Keratinocyte (primary cell): ENCODE data around the gene ITGA6.

Source experiments
- EZH2 ChIP-seq: IDR thresholded peaks from one replicate; pipeline ENCODE4 v1.6.1; 2012; ENCODE audit warnings: inconsistent platforms, mild to moderate bottlenecking, low read length, moderate library complexity
- TF ChIP-seq, protein P1 (sequence below), 3 experiments: IDR thresholded peaks in 1 of 3; conservative IDR thresholded peaks in 1 of 3; optimal IDR thresholded peaks in 1 of 3; 2 replicates in 2 of 3; 3 replicates in 1 of 3; pipeline versions ENCODE3 to v1.5.1; 2011; ENCODE audit warnings: low read length in 3 of 3, mild to moderate bottlenecking in 3 of 3, moderate library complexity in 2 of 3, control low read depth in 1 of 3, inconsistent platforms in 1 of 3; ENCODE audit not compliant: insufficient read depth in 2 of 3; ENCODE audit errors: extremely low read depth in 1 of 3

GRCh38 chr2:172448544-172449267 is 21.3 kb downstream of the ITGA6 start:
- TF ChIP-seq EZH2, result no peak
- TF ChIP-seq, protein P1, sequence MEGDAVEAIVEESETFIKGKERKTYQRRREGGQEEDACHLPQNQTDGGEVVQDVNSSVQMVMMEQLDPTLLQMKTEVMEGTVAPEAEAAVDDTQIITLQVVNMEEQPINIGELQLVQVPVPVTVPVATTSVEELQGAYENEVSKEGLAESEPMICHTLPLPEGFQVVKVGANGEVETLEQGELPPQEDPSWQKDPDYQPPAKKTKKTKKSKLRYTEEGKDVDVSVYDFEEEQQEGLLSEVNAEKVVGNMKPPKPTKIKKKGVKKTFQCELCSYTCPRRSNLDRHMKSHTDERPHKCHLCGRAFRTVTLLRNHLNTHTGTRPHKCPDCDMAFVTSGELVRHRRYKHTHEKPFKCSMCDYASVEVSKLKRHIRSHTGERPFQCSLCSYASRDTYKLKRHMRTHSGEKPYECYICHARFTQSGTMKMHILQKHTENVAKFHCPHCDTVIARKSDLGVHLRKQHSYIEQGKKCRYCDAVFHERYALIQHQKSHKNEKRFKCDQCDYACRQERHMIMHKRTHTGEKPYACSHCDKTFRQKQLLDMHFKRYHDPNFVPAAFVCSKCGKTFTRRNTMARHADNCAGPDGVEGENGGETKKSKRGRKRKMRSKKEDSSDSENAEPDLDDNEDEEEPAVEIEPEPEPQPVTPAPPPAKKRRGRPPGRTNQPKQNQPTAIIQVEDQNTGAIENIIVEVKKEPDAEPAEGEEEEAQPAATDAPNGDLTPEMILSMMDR (optimal IDR thresholded peaks at IDR 0.05 in 1 of 3, IDR thresholded peaks at IDR 0.05 in 1 of 3, conservative IDR thresholded peaks at IDR 0.05 in 1 of 3; ENCODE audit: extremely low read depth in 1 of 3, insufficient read depth in 2 of 3, low read length in 3 of 3), result no peak
